ENCODE measurements around the gene SRF. TPM values are rescaled to one million over a fixed set of nuclear protein-coding genes. Genes with fewer than 3 reads are reported as not detected.

The SRF gene
- polyA plus RNA-seq, 4 donors: 26.7 to 36.1 (median 32.1) TPM

DNA sequence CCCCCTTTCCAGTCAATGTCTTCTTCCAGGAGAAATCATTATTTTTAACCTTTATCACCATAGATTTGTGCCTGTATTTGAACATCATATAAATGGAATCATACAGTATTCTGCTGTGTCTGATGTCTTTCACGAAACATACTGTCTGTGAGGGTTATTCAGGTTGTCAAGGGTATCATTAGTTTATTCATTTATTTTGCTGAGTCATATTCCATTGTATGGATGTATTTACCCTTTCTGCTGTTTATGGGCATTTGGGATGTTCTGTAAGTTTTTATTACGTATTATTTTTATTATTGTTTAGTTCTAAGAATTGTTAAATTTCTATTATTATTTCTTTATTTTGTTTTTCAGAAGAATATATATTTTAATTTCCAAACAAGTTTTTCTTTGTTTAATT is 36.2 kb downstream of the SRF start:
- DNase-seq (ENCODE audit: low read depth in 4 of 4, low spot score in 2 of 4): no peak

- no peak for DNase-seq (ENCODE audit: low read depth in 4 of 4, low spot score in 2 of 4)
These were observed 40.9 kb downstream of the SRF start for GRCh38 chr6:43211955-43212354.

DNA sequence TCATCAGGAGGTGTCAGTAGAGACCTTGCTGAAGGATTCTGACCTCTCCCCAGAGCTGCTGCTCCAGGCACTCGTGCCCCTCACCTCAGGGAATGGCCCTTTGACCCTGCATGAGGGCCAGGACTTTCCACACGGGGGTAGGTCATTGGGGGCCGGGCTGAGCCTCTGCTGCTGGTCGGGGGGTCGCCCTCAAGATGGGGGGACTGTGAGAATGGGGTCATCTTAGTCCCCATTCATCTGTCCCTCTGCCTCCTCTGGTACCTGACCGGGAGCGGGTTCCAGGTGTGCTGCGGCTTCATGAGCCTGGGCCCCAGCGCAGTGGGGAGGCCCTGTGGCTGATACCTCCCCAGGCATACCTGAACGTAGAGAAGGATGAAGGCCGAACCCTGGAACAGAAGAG is 42.4 kb downstream of the SRF start:
- no peak for DNase-seq (ENCODE audit: low read depth in 4 of 4, low spot score in 2 of 4)

- DNase-seq (ENCODE audit: low read depth in 4 of 4, low spot score in 2 of 4): no peak
These were observed 44.0 kb downstream of the SRF start for GRCh38 chr6:43215066-43215465.

DNA sequence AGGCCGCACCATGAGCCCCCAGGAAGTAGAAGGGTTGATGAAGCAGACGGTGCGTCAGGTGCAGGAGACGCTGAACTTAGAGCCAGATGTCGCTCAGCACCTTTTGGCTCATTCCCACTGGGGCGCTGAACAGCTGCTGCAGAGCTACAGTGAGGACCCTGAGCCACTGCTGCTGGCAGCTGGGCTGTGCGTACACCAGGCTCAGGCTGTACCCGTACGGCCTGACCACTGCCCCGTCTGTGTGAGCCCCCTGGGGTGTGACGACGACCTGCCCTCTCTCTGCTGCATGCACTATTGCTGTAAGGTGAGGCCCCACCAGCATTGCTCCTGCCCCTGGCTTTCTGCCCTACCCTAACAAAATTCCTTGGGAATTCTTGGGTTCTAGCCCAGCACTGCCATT is 45.1 kb downstream of the SRF start:
- DNase-seq (ENCODE audit: low read depth in 4 of 4, low spot score in 2 of 4): no peak

DNA sequence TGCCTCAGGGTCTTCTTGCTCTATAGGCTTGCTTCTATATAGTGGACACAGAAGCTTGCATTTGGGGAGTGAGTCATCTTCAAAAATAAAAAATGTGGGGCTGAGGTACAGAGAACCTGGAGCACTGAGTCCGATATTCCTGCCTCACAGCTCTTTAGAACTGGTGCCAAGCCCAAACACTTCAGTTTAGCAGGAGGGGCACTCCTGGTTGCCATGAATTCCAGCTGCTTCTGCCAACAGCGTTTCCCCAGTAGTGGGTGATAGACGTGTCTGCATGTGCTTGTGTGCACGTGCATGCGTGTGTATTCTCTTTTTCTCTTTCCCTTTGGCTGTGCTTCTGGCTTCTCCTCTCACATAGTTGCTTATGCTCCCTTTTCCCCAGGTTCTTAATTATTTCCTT is 46.3 kb downstream of the SRF start:
- DNase-seq (ENCODE audit: low read depth in 4 of 4, low spot score in 2 of 4): no peak

DNA sequence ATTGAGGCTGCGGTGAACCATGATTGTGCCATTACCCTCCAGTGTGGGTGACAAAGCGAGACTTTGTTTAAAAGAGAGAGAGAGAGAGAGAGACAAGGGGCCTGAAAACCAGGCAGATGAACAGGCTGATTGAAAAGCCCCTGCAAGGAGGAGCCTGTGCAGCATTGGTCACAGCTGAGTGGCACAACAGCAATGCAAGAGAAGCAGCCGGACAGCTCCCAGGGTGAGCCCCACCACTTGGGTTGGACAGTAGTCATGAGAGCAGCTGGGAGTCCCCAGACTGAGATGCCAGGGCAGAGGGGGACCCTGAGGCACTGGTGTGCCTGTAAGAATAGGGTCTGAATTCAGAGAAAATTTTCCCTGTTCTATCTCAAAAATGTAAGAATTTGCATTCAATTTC is 48.0 kb downstream of the SRF start:
- no peak for DNase-seq (ENCODE audit: low read depth in 4 of 4, low spot score in 2 of 4)

DNA sequence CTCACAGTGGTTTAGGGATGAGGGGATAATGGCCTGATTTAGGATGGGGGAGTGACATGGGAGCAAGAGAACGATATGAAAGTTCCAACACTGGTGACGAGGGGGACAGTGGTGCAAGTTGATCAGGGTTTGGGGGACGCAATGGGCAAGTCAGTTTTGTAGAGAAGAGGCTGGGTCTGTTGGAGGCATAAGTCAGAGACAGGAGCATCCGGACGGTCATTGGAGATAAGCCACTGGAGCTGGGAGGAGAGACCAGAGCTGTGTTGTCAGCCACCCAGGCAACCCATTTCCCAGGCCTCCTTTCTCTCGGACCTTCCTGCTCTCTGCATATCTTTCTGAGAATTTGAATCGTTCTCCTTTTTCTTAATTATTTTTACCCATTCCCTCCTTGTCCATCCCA is 48.7 kb downstream of the SRF start:
- no peak for DNase-seq (ENCODE audit: low read depth in 4 of 4, low spot score in 2 of 4)

- DNase-seq (ENCODE audit: low read depth in 4 of 4, low spot score in 2 of 4): no peak
These were observed 49.4 kb downstream of the SRF start for GRCh38 chr6:43220439-43220951.

- no peak for DNase-seq (ENCODE audit: low read depth in 4 of 4, low spot score in 2 of 4)
These were observed 50.2 kb downstream of the SRF start for GRCh38 chr6:43221046-43221972.

DNA sequence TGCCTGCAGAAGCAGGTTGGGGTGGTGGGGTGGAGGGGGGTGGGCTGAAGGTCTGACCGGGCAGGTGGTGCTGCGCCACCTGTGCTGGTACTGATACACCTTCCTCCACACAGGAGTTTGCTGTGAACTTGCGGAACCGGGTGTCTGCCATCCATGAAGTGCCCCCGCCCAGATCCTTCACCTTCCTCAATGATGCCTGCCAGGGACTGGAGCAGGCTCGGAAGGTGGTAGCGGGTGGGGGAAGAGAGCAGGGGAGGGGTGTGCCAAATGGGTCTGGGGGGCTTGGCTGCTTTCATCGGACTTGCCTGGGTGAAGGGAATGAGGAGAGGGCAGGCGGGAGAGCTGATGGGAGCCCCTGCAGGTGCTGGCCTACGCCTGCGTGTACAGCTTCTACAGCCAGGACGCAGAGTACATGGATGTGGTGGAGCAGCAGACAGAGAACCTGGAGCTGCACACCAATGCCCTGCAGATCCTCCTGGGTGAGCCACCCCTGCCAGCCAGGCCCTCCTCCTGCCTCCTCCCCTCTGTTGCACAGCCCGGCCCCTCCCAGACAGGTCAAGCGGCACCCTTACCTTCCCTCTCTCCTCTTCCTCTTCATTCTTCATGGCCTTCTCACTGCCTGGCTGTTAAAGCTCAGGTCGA is 51.5 kb downstream of the SRF start:
- DNase-seq (ENCODE audit: low read depth in 4 of 4, low spot score in 2 of 4): no peak

- DNase-seq (ENCODE audit: low read depth in 4 of 4, low spot score in 2 of 4): no peak
These were observed 52.1 kb downstream of the SRF start for GRCh38 chr6:43223175-43223574.

GRCh38 chr6:43226192-43226851 is 55.3 kb downstream of the SRF start:
- no peak for DNase-seq (ENCODE audit: low read depth in 4 of 4, low spot score in 2 of 4)

DNA sequence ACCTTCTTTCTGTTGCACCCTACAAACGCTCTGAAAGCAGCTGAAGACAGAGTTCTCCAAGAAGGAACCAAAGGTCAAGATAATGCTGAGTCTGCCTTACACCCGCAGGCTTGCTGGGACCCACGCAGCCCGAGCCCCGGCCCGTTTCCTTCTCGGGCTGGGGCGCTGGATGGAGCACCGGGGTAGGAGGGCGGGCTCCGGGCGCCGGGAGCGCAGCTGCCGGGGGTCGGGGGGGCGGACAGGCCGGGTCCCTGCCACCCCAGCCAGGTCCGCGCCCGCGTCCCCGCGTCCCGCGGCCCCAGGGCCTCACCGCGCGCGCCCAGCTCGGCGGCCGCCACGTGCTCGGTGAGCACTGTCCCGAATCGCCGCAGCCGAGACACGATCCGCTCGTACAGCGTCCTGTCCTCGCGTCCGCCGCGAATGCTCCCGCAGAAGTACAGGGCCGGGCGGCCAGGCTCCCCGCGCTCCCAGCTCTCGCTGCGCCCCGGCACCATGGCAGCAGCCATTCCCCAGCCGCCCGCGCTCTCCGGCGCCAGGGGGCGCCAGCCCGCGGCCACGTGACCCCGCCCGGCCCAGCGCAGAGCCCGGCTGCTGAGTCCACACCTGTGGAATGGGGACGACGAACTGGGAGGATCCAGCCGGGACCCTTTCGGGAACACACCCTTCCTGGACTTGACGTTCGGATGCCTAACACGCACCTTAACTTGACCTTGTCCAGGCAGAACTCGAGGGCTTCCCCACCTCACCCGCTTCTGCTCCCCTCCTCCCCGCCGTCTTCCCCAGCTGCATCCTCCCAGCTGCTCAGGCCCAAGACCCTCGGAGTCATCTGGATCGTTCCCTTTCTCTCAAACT is 58.1 kb downstream of the SRF start, which contains the start of gene DNPH1:
Gene DNPH1 (minus strand): TSS at position 531 of the 852 bp plus-strand sequence. CDS start 25 bp downstream, at position 506.
- peak in 2 of 4 donors; percentile 48 to 68 for DNase-seq (ENCODE audit: low read depth in 4 of 4, low spot score in 2 of 4)

DNA sequence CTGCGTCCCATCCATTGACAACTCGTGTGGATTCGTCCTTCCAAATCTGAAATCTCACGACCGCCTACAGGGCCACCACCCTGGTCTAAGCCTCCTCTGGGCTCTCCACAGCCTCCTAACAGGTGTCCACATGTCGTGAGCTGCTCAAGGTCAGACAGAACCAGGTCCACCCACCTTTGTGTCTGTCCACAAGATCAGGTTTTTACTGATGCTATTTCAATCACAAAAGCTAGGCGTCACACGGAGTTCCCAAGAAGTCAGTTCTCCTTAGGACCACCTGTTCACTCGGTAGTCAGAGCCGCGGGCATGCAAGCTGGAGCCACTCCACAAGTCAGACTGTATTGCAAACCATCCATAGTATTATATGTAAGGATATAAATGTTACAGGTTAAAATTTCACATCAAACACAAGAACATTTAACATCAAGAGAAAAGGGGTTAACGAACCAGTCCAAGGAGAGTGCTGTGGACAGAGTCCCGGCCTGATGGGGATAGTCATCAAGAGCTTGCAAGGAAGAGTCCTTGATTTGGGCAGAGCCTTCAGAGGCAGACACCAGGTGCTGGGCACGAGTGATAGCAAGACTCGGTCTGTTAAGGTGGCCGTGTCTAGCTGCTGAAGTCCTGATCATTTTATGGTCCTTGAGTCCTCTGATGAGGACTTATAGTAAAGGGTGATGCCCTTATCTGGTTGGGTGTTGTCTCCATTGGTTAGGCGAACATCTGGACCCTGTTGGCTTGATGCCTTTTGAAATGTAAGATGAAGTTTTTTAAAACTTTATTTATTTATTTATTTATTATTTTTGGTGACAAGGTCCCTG is 58.9 kb downstream of the SRF start:
- DNase-seq (ENCODE audit: low read depth in 4 of 4, low spot score in 2 of 4): no peak

GRCh38 chr6:43231053-43231452 is 60.0 kb downstream of the SRF start:
- DNase-seq (ENCODE audit: low read depth in 4 of 4, low spot score in 2 of 4): no peak
